DMS79 treated with DMSO at 0.1 percent for 48 hours (cell line): ENCODE results near the gene NISCH.

Experiments used
- DNase-seq: peaks from one replicate; lab custom pipeline; 2025; lab: John Stamatoyannopoulos, UW

Gene NISCH

GRCh38 chr3:52435246-52436101 lies 19.9 kb upstream of the NISCH start:
- no peak for DNase-seq

DNA sequence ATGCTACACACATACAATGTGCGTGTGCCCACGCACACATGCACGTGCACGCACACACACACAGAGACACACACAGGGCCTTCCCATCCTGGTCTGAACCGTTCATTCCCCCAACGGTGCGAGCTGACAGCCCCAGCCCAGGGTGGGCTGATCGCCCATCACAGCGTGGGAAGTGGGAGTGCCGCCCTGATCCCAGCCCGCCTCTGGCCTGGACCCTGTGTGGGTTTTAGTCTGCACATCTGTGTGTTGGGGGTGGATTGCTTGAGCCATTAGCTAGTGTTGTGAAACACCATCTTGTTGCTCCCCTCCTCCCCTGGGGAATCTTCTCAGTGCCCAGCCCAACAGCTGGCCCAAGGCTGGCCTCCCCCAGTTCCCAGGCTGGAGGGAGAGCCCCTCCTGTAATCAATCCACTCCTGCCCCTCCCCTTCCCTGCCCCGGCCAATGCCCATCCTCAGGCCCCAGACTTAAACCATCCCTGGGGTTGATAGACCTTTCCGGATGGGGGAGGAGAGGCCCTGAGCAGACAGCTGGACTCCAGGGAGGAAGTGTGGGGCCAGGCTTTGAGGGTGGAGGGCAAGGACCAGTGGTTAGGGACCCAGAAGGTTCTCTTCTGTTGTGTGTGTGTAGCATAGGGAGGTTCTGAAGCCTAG lies 18.8 kb upstream of the NISCH start:
- DNase-seq = no peak

GRCh38 chr3:52437326-52438103 lies 17.9 kb upstream of the NISCH start:
- no peak for DNase-seq

- DNase-seq = no peak
Measured at GRCh38 chr3:52438104-52438376, 17.4 kb upstream of the NISCH start.

DNA sequence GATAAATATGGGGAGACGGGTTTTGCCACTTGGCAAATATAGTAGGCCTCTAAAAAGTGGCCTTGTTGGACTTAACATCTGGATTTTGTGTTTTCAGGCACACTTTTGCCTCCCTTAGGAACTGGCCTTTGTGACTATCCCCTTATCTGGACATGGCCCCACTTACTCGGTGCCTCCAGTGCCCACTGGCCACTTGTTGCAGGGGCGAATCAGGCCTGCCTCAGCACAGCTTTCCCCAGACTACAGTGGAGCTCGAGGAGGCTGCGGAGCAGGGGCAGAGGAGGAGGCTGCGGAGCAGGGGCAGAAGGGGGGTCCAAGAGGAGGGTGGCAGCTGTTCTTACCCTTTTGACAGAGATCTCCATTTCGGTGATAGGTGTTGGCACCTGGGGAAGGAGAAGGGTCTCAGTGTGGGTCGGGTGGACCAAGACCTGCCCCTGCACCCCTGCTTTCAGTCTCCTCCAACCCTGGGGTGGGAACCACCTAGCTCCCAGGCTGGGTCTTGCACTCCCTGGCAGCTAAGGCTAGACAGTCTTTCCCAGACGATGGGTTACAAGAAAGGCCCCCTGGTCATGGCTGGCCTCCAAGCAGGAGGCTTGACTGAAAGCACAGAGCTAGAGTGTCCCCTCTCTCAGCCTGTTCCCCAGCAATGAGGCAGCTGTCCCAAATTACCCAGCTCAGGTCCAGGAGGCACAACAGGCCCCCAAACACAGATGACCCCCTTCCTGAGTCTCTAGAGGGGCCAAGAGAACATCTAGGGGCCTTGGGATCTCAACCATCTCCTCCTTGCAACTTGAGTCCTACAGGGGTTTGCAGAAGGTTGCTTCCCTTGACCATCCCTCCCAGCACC lies 16.6 kb upstream of the NISCH start:
- no peak for DNase-seq

GRCh38 chr3:52439426-52440248 lies 15.8 kb upstream of the NISCH start:
- DNase-seq = no peak

GRCh38 chr3:52440249-52440551 lies 15.2 kb upstream of the NISCH start:
- no peak for DNase-seq

- DNase-seq = no peak
Measured at GRCh38 chr3:52440671-52441070, 14.7 kb upstream of the NISCH start.

DNA sequence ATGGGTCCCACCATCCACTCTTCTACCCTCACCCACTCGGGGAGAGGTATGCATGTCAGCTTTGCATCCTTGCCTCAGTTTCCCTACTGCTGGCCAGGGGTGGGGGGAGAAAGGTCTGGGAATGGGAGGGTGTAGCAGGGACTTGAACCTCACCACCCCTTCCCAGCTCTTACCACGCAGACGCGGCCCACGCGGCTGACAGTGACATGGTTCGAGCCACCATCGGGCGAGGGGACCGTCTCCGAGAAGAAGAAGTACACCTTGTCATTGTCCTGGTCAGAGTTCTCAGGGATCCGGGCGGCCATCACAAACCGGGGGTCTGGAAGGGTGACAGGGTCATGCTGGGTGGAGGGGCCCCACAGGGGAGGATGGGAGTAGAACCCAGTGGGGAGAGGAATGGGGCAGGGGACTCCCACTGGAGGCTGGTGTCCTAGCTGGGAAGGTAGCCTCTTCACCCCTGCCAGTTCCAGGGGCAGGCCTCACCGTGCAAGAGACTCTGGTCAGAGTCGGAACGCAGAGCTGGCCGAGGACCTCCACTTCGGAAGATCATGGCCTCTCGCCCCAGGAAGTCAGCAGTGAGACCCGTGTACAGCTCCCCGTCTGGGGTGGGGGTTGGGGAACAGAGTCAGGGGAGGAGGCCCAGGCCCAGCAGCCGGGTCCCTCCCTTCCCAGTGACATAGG lies 14.2 kb upstream of the NISCH start:
- DNase-seq = no peak

- DNase-seq = no peak
Measured at GRCh38 chr3:52441772-52442332, 13.6 kb upstream of the NISCH start.

- no peak for DNase-seq
Measured at GRCh38 chr3:52442409-52443267, 12.8 kb upstream of the NISCH start.

DNA sequence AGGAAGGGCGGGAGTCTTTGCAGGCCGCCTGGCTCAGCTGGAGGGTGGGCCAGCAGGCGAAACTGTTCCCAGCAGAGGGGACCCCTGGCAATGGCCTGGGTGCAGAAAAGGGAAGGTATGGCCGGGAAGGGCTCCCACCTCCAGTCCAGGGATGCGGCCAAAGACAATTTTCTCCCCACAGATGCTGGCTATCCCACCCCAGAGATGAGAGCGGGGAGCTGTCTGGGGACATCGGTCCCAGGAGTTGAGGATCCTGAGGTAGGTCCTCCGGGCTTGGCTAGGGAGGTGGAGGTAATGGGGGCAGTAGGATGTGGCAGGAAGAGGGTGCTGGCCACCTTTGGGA lies 12.2 kb upstream of the NISCH start:
- no peak for DNase-seq

DNA sequence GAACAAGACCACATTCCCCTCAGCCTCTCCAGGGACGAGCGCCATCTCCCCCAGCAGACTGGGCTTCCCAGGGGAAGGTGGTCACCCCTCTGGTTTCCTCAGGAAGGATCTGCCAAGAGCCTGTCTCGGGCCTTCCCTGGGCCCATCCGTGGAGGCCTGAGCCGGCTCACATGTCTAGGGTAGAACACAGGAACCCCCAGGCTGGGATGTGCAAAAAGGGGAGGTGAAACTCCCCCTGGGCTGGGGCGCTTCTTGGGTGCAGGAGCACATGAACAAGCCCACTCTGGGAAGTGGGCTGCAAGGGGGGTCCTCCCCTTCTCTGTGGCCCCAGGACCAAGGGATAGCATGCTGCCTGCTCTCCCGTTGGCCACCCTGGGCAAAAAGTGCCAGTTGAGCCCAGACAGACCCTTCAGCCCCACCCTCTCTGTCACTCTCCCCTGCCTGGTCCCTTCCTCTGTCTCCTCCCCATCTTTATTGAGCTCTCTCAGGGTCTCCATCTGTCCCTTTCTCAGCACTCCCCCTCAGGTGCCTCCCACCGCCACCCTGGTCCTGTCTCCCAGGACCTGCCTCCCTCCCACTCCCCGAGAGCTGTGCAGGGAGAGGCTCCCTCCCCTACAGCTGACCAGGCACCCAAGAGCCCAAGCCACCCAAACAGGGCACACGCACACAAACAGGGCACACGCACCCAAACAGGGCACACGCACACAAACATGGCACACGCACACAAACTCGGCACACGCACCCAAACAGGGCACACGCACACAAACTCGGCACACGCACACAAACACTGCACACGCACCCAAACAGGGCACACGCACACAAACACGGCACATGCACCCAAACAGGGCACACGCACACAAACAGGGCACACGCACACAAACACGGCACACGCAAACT lies 11.4 kb upstream of the NISCH start:
- no peak for DNase-seq

GRCh38 chr3:52444860-52445793 lies 10.3 kb upstream of the NISCH start, which contains the start of gene SEMA3G:
SEMA3G (minus strand) TSS chr3:52445103; CDS start chr3:52445027, 76 bp downstream.
- DNase-seq = no peak

- no peak for DNase-seq
Measured at GRCh38 chr3:52446042-52446441, 9.4 kb upstream of the NISCH start.

DNA sequence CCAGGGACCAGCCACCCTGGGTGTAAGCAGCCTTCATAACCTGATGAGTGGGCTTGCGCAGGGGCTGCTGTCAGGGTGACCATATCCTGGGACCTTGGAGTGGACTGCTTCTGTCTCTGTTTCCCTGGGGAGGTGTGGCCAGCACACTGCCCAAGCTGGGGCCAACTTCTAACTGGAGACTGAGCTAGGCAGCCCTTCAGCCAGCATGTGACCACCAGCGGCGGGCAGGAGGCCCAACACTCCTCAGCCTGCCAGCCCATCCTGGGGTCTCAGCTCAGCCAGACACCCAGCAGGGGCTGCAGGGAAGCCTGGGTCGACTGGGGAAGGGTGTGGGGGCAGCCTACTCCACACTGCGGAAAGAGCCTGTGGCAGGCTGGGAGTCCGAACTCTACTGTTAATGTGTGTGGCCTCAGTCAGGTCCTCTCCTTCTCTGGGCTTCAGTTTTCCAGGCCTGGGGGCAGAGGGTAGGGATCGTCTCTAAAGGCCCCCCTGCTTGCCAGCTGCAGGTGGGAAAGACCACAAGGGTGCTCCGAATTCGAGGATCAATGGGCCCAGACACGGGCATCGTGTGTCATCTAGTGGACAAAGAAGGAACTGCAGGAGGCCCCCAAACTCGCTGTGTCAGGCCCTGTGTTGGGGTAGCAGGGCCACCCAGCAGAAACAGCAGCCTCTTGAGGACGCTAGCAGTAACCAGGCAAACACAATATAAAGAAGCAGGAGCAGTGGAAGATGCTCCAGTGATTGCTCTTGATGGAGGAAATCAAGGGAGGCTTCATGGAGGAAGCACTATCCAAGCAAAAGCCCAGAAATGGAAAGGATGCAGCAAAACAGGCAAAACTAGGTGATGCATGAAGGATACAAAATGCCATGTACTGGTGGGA lies 8.5 kb upstream of the NISCH start:
- no peak for DNase-seq
